ENCODE measurements around the gene MANEAL.

- TF ChIP-seq, protein P1, sequence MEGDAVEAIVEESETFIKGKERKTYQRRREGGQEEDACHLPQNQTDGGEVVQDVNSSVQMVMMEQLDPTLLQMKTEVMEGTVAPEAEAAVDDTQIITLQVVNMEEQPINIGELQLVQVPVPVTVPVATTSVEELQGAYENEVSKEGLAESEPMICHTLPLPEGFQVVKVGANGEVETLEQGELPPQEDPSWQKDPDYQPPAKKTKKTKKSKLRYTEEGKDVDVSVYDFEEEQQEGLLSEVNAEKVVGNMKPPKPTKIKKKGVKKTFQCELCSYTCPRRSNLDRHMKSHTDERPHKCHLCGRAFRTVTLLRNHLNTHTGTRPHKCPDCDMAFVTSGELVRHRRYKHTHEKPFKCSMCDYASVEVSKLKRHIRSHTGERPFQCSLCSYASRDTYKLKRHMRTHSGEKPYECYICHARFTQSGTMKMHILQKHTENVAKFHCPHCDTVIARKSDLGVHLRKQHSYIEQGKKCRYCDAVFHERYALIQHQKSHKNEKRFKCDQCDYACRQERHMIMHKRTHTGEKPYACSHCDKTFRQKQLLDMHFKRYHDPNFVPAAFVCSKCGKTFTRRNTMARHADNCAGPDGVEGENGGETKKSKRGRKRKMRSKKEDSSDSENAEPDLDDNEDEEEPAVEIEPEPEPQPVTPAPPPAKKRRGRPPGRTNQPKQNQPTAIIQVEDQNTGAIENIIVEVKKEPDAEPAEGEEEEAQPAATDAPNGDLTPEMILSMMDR (IDR thresholded peaks at IDR 0.05), result no peak
- TF ChIP-seq EZH2phosphoT487 (IDR thresholded peaks at IDR 0.05), result no peak
These were observed 37.5 kb downstream of the MANEAL start for GRCh38 chr1:37831109-37831508.
